GM12801 (cell line): ENCODE results near the gene JPH2.

ENCODE experiments used
- CTCF ChIP-seq: IDR thresholded peaks from one replicate; pipeline ENCODE4 v1.5.1; 2011; ENCODE audit warnings: control low read depth; ENCODE audit not compliant: insufficient read length; ENCODE audit errors: extremely low read depth

Gene JPH2

GRCh38 chr20:44135417-44136204, 51.4 kb downstream of the JPH2 start:
- TF ChIP-seq CTCF = no peak

- no peak for TF ChIP-seq CTCF
These were observed 52.0 kb downstream of the JPH2 start for GRCh38 chr20:44135012-44135412.

- TF ChIP-seq CTCF = no peak
These were observed 53.6 kb downstream of the JPH2 start for GRCh38 chr20:44133424-44133823.

- no peak for TF ChIP-seq CTCF
These were observed 55.3 kb downstream of the JPH2 start for GRCh38 chr20:44131704-44132103.

GRCh38 chr20:44129911-44130718, 56.9 kb downstream of the JPH2 start:
- no peak for TF ChIP-seq CTCF

GRCh38 chr20:44126445-44126844, 60.5 kb downstream of the JPH2 start:
- no peak for TF ChIP-seq CTCF

GRCh38 chr20:44125332-44126127, 61.5 kb downstream of the JPH2 start:
- no peak for TF ChIP-seq CTCF
